GM18909 (cell line): Measurements from ENCODE around the gene LRSAM1.

Experiments
- ATAC-seq: cut with Tn5 transposase; IDR thresholded peaks from one replicate; pipeline ENCODE4 v1.9.1; 2021; ENCODE audit warnings: mild to moderate bottlenecking; ENCODE audit not compliant: unreplicated experiment, poor library complexity

The LRSAM1 gene

GRCh38 chr9:127423934-127424675, 27.2 kb upstream of the LRSAM1 start, which contains the start of gene ZNF79:
Gene ZNF79 (plus strand): TSS chr9:127424382. CDS start chr9:127424788, 406 bp downstream.
- peak; percentile 86 for ATAC-seq

GRCh38 chr9:127424676-127424999, 26.7 kb upstream of the LRSAM1 start:
- ATAC-seq: no peak

GRCh38 chr9:127426756-127427155, 24.6 kb upstream of the LRSAM1 start:
- no peak for ATAC-seq

- no peak for ATAC-seq
These were observed 23.0 kb upstream of the LRSAM1 start for GRCh38 chr9:127428348-127428747.

- ATAC-seq: no peak
These were observed 20.9 kb upstream of the LRSAM1 start for GRCh38 chr9:127430415-127430814.

- no peak for ATAC-seq
These were observed 13.6 kb upstream of the LRSAM1 start for GRCh38 chr9:127437497-127438264.

- ATAC-seq: no peak
These were observed 12.9 kb upstream of the LRSAM1 start for GRCh38 chr9:127438394-127438793.

- no peak for ATAC-seq
These were observed 6.9 kb upstream of the LRSAM1 start for GRCh38 chr9:127444283-127444920.

GRCh38 chr9:127444921-127445850, 6.1 kb upstream of the LRSAM1 start:
- no peak for ATAC-seq

- ATAC-seq: no peak
These were observed 5.2 kb upstream of the LRSAM1 start for GRCh38 chr9:127445851-127446712.

- no peak for ATAC-seq
These were observed 4.4 kb upstream of the LRSAM1 start for GRCh38 chr9:127446713-127447415.

GRCh38 chr9:127447416-127448111, 3.7 kb upstream of the LRSAM1 start:
- no peak for ATAC-seq

GRCh38 chr9:127448112-127448805, 3.1 kb upstream of the LRSAM1 start:
- ATAC-seq: no peak

GRCh38 chr9:127449332-127449966, 1.9 kb upstream of the LRSAM1 start:
- ATAC-seq: no peak

GRCh38 chr9:127450243-127450760, 1.0 kb upstream of the LRSAM1 start:
- ATAC-seq: no peak

GRCh38 chr9:127451608-127451857, 223 bp downstream of the LRSAM1 start:
- no peak for ATAC-seq
